Right atrium auricular region (tissue), 2 donors: ENCODE results near the gene RAB24. TPM values are rescaled to one million over a fixed set of nuclear protein-coding genes. Genes with fewer than 3 reads are reported as not detected.

ENCODE experiments used
- DNase-seq: peaks from one replicate; pipeline ENCODE4 v3.0.0-alpha.2; 2019; ENCODE audit warnings: low spot score
- H3K27ac ChIP-seq, 2 donors: fragments of 200-600 bp; sonication (generic); 1 replicate in 1 of 2; 2 replicates in 1 of 2; pipeline ENCODE4 v1.5.1; 2016 to 2019
- H3K27me3 ChIP-seq, 2 donors: fragments of 200-600 bp; sonication (generic); one replicate each; pipeline versions ENCODE4 v1.5.1 to v1.6.0; 2017 to 2019
- H3K36me3 ChIP-seq: fragments of 200-600 bp; sonication (generic); one replicate; pipeline ENCODE4 v1.5.1; 2016
- H3K4me1 ChIP-seq, 2 donors: fragments of 200-600 bp; sonication (generic); one replicate each; pipeline versions ENCODE4 v1.5.1 to v1.6.0; 2017 to 2019
- H3K4me3 ChIP-seq, 2 donors: fragments of 200-600 bp; sonication (generic); 1 replicate in 1 of 2; 2 replicates in 1 of 2; pipeline ENCODE4 v1.5.1; 2017 to 2019; ENCODE audit warnings: mild to moderate bottlenecking in 1 of 2, moderate library complexity in 1 of 2
- H3K9me3 ChIP-seq, 2 donors: fragments of 200-600 bp; sonication (generic); one replicate each; pipeline ENCODE4 v1.5.1; 2019
- CTCF ChIP-seq, 2 donors: fragments of 200-600 bp; sonication (generic); IDR thresholded peaks; one replicate each; pipeline ENCODE4 v1.5.1; 2019; ENCODE audit warnings: antibody characterized with exemption in 2 of 2
- total RNA-seq, 2 donors: library from RNA; depleted of rRNA; stranded (reverse); fragments of >200 nt; gene quantifications; one replicate each; pipeline ENCODE4 v1.1.0, GENCODE V29; 2016

RAB24 gene
- total RNA-seq, 2 donors from 2014 or later, result 14.8 to 14.9 TPM

GRCh38 chr5:177310757-177311391 is 7.4 kb upstream of the RAB24 start:
- Histone ChIP-seq H3K4me3 (peak overlapping the region in 1 of 2 donors; percentile 58), H3K9me3 (no peaks in the 10 kb centered on the region), H3K36me3 (peaks cover 3% of the 10 kb centered on the region), H3K4me1 (peaks cover 0 to 26% of the 10 kb centered on the region in 2 donors), H3K27me3 (no peaks in the 10 kb centered on the region), H3K27ac (no peak overlapping the region)
- no peak for TF ChIP-seq CTCF (IDR thresholded peaks at IDR 0.05)
- DNase-seq, result no peak

GRCh38 chr5:177310332-177310731 is 6.8 kb upstream of the RAB24 start:
- Histone ChIP-seq H3K36me3 (peaks cover 8% of the 10 kb centered on the region), H3K27me3 (no peaks in the 10 kb centered on the region), H3K27ac (no peak overlapping the region), H3K9me3 (no peaks in the 10 kb centered on the region), H3K4me3 (no peak overlapping the region), H3K4me1 (peaks cover 0 to 26% of the 10 kb centered on the region in 2 donors)
- no peak for TF ChIP-seq CTCF (IDR thresholded peaks at IDR 0.05)
- DNase-seq, result no peak

GRCh38 chr5:177309351-177310191 is 6.1 kb upstream of the RAB24 start:
- H3K27ac ChIP-seq, result no peak overlapping the region

GRCh38 chr5:177308740-177309139 is 5.2 kb upstream of the RAB24 start:
- TF ChIP-seq CTCF (IDR thresholded peaks at IDR 0.05), result no peak
- H3K36me3 ChIP-seq, result peaks cover 14% of the 10 kb centered on the region
- peaks cover 0 to 40% of the 10 kb centered on the region in 2 donors for H3K4me1 ChIP-seq
- H3K4me3 ChIP-seq, result no peak overlapping the region
- no peaks in the 10 kb centered on the region for H3K9me3 ChIP-seq
- no peak overlapping the region for H3K27ac ChIP-seq
- no peaks in the 10 kb centered on the region for H3K27me3 ChIP-seq
- no peak for DNase-seq

More at GRCh38 chr5:177309351-177310191, 6.1 kb upstream of the RAB24 start:
- no peaks in the 10 kb centered on the region for H3K9me3 ChIP-seq
- no peaks in the 10 kb centered on the region for H3K27me3 ChIP-seq
- TF ChIP-seq CTCF (IDR thresholded peaks at IDR 0.05), result peak; percentile 67 to 82
- H3K36me3 ChIP-seq, result peaks cover 14% of the 10 kb centered on the region
- H3K4me3 ChIP-seq, result no peak overlapping the region
- H3K4me1 ChIP-seq, result peaks cover 0 to 34% of the 10 kb centered on the region in 2 donors
- no peak for DNase-seq

- H3K27ac ChIP-seq, result no peak overlapping the region
- no peak overlapping the region for H3K4me3 ChIP-seq
- peaks cover 0 to 42% of the 10 kb centered on the region in 2 donors for H3K4me1 ChIP-seq
- no peaks in the 10 kb centered on the region for H3K27me3 ChIP-seq
- peaks cover 14% of the 10 kb centered on the region for H3K36me3 ChIP-seq
- no peaks in the 10 kb centered on the region for H3K9me3 ChIP-seq
- TF ChIP-seq CTCF (IDR thresholded peaks at IDR 0.05), result no peak
- DNase-seq, result no peak
Measured at GRCh38 chr5:177307544-177308363, 4.2 kb upstream of the RAB24 start.
